Islet of Langerhans (tissue), 1 donor: ENCODE measurements around the gene DICER1.
A peak's percentile ranks its signal among the peaks of the same experiment; 100 is the strongest.

Experiments used
- FAIRE-seq: peaks from one replicate; lab custom pipeline; 2011; peaks lifted over from hg19 to GRCh38; lab: Jason Lieb, UNC

The DICER1 gene

DNA sequence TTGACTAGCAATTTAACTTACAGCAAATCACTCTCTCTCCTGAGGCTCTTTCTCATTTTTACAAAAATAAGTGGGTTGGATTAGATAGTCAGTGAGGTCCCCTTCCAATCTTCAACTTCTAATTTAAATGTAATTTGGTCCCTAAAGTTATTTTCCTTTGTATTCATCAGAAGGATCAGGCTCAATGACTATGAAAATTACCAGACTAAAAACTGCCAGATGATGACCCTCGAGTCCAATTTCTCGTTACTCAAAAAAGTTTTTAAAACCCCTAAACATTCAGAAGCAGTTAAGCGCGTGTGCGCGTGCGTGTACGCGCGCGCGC, 34.7 kb downstream of the DICER1 start:
- FAIRE-seq = no peak

DNA sequence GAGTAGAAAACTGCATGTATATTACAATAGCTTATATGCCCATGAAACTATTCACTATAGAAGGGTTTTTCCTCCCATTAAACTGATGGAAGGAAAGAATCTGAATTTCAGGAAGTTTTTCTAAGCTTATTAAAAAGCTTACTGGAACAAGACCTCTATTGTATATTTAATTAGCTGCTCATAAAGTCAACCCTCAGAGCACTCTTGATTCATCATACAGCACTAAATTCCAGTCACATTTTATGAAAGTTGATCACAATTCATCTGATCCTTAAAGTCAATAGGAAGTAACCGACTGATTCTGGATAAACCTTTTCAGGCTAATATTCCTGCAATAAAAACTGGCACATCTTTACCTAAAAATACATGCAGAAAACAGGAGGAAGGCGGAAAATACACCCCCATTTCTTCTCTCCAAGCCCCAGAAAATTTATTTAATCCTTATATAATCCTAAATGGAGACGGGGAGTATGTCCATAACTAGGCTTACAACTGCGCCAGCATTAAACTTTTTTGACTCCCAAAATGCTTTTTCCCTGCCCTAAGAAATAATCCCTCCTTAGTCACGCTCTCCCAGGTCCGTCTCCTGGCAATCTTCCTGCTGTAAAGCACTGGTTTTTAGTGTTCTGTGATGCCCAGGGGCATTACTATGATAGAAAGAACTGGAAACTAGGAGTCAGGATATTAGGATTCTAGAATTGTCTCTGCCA, 35.3 kb downstream of the DICER1 start:
- no peak for FAIRE-seq

DNA sequence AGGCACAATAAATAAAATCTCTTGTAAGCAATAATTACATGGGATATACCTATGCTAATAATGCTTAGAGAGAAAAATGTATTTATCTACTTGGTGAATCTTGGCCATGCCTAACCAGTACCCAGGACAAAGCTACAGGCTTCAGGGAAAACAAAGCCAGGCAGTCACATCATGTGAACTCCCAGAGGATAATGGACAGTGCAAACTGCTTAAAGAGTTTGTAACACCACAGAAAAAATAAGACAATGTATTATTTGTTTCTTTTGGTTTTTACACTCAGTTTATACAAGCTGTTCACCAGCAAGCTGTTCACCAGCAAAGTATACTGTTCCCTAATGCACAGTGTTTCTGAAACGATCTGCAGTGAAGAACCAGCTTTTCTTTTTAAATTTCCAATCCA, 38.0 kb downstream of the DICER1 start:
- no peak for FAIRE-seq

DNA sequence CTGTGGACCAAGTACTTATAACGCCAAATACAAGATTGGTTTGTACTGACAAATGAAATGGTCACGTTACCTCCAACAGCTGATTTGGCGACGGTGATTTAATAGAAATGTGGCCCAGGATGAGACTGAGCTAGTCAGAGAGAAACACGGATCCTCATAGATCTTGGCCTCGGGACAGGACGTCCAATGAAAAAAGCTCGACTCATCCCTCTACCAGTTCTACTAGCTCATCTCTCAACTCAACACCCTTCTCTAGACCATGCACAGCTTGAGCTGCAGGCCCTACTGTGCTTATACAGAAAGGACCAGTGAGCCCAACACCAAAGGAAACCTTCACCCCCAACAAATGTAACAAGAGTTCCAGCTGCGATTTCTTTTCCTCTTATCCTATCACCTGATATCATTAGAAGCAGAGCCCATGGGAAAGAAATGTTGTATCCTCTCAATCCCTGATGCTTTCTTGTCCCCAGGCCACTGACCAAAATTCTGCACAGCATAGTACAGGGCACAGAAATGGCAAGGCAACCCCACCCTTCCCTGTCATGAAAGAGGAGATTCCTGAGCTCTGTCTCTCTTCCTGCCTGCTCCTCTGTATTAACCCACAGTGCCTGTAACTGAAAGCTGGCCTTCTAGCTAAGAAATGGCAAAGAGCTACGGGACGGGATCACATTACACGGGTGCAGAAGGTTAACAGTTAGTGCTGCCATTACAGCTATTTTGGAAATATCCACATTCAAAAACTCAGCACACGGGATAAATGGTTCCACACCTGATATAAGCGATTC, 39.2 kb downstream of the DICER1 start:
- FAIRE-seq = no peak

DNA sequence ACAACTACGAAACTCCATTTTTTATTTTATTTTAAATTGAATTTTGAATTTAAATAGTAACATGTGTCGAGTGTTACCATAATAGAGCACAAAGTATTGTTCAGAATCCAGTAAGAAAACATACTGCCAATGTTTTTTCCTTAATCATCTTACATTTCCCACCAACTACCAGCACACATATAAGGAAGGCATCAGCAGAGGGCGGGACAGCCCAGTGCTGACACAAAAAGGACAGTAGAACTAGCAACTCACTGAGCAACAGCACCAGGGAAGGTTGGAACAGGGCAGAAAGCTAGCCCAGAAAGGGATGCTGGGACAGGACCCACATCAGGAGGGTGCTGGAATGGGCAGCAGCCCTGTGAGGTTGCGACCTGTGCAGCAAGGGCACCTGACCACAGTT, 43.9 kb downstream of the DICER1 start:
- no peak for FAIRE-seq

DNA sequence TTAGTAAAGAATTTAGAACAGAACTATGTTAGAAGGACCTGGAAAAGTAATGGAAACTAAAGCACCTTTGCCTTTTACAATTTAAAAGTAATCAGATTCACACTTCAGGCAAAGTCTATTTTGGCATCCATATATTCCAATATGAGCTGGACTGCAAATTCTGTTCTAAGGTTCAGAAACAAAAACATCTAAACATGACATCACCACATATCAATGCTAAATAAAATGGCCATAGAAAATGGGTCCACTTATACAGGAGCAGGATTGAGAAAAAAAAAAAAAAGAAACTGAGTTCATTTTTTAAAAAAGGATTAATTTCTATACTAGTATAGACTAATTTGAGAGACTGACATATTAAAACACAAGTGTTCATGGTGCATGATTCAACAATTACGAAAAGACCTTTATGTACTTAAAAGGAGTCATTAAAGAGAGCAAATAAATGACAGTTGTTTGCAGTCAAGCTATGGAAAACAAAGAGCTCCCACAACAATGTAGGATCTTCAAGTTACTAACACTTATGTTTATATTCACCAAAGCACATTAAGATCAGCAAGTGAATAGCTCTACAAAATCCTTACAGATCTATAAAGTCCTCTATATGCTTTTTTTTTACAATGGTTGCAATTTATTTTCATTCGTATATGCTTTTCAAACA, 45.7 kb downstream of the DICER1 start:
- no peak for FAIRE-seq

DNA sequence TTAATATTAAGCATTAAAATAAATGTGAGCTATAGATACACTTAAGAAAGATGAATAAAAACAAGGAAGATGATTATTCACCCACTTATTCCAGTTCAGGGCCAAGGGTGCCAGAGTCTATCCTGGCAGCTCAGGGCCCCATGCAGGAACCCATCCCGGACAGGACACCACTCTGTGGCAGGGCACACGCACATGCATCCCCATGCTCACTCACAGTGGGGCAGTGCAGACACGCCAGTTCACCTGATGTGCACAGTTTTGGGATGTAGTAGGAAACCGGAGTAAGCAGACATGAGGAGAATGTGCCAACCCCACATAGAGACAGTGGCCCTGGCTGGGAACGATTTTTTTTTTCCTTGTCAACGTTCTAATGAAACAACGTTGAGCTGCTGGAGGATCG, 47.2 kb downstream of the DICER1 start:
- FAIRE-seq = no peak

DNA sequence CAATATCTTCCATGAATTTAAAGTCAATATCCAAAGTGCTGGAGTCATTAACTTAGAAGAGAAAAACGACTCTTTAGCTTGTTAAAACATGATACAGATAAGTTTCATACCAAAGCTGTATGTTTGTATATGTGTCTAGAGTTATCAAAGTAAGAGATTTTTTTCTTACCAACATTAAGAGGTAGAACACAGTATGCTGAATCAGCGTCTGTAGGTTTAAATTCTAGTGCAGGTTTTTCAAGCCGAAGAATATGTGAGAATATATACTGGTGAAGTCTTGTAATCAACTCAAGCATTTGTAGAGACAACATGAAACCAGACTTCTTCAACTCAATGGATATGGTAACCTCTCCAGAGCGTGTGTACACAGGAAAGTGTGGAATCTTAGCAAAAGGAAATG, 49.6 kb downstream of the DICER1 start:
- FAIRE-seq = no peak

DNA sequence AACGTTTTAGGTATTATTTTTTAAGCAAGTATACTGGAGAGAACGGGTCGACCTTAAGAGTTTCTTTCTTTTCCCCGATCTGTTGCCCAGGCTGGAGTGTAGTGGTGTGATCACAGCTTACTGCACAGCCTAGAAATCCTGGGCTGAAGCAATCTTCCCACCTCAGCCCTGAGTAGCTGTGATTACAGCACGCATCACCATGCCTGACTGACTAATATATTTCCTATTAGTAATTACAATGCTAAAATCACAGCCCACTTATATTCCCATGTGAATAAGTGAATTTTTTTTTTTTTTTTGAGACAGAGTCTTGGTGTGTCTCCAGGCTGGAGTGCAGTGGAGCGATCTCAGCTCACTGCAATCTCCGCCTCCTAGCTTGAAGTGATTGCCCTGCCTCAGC, 50.4 kb downstream of the DICER1 start:
- no peak for FAIRE-seq

DNA sequence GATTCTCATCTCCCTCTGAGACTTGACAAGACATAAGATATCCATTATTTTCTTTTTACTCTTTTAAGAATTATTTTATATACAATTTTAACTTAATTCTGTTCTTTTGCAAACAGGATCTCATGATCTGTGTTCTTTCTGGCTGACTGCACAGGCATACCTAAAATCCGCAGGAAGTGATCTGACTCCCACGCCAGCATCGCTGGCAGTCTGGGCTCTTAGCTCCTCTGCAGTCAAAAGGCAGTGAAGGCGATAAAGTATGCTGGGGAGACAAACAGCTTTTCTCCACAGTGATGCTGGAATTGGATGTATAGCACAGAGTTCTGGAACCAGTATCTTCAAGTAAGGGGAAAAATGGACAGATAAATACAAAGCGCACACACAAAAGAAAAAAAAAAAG, 52.4 kb downstream of the DICER1 start:
- no peak for FAIRE-seq

DNA sequence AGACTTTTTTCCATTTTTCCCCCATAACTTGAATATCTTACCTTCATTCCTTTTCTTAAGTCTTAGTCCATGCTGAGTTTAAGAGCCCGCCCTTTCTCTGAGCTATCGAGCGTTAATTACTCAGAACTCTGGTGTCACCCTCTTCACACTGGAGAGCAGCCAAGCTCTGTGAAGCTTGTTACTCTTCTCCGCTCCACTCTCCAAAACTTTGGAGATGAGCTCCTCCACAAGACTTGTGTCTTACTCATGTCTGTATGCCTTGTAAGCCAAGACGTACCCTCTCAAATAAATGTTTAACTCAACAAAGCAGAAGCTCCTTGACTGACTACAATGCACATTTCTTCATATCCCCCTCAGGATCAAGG, 54.7 kb downstream of the DICER1 start:
- FAIRE-seq = no peak

DNA sequence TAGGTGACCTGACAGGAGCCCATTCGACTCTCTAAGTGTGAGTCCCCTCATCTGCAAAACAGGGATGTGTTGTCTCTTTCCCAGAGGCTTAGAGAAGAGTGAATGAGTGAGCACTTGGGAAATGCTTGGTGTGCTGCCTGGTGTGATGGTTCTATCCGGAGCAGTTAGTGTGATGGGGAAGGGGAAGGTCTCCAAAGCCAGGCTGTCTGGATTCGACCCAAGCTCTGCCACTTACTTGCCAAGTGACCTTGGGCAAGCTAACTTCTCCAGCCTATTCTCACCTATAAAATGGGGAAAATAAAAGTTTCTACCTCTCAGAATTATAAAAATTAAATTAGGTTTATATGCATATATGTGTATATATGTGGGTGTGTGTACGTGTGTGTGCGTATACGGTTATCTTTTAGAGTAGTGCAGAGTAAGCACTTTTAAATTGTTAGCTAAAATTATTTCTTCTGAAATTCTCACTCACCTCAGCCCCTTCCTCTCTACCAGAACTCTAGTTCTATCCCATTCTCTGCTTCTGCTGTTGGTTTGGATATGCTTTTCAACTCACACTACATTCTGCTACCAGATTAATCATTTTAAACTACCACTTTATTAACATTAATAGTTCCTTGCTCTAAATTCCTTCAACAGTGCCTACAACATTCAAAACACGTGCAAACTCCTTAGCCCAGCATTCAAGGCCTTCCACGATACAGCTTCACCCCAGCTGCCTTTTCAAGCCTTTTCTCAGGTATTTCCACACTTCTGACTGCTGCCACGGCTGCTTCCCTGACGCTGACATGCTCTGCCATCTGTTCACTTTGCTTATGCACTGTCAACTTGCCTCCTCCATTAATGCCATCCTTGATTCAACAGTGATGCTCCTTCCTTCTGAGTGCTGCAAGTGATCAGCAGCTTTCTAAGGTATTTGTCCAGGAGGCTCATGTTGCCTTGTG, 55.3 kb downstream of the DICER1 start:
- no peak for FAIRE-seq

DNA sequence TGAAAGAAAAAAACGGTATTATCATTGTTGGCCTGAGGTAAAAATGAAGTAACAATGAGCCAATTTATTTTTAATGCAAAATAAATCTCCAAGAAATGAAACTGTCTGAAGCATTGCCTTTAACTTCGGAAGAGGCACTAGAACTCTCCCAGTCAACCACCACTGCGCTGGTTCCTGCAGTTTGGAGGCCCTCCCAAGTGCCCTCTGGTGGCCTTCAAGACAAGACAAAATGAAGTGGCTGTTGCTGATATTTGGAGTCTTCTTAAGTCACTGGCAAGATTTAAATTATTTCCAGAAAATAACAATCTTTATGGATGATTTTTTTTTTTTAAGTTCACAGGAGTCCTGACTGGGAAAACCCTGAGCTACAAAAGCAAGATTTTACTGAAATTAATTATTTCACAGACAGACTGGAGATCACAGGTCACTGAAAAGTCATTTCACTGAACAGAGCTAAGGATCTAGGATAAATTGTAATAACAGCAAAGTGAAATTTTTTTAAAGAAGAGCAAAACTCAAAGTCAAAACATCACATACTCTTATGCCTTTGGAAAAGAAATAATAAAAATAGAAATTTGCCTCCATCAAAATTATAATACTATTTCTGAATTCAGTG, 58.2 kb downstream of the DICER1 start:
- FAIRE-seq = peak; percentile 33

DNA sequence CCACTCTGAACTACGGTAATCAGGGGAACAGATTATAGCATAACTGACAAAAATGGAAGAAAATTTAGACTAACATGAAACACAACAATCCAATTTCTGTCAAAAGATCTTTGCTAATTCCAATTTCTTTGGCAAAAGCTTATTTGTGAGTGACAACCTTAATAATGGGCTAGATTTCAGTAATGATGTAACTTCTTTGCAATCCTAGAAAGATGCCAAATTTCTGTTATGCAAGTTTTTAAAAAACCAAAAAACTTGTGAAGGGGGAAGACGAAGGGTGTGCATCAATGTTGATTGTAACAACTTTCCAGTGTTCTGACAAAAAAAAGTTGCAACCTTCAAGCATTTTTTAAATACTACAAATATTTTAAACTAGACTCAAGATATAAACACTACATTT, 59.9 kb downstream of the DICER1 start:
- no peak for FAIRE-seq

DNA sequence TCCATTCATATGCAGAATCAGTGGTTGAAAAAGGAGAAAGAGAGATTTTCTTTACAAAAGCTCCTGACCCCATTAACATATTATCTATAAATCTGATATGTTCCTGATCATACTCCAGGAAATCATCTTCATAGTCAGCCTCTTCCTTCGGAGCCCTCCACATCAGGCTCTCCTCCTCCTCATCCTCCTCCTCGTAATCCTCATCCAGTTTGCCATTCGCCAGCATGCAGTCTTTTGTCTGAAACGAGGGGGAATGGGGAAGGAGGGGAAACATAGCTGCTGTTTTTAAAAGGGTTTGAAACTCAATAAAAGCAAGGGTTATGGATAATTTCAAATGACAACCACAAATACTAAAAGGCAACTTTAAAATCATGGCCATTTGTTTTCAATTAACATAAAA, 60.9 kb downstream of the DICER1 start:
- no peak for FAIRE-seq

DNA sequence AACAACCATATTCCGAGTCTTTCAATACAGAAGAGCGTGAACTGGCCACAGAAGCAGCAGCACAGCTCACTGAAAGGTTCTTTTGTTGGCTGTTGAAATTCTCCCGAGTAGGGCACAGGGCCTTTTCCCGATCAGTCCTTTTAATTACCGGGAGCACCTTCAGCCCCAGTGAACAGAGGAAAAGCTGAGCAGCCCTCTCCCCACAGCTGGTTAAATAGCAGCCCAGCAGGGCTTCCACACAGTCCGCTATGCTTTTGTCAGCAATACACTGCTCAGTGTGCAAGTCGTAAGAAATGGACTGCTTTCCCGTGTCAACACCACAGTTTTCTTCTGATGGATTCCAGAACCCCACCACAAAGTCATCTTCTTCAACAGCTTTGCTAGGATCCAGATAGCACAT, 61.3 kb downstream of the DICER1 start:
- FAIRE-seq = no peak

DNA sequence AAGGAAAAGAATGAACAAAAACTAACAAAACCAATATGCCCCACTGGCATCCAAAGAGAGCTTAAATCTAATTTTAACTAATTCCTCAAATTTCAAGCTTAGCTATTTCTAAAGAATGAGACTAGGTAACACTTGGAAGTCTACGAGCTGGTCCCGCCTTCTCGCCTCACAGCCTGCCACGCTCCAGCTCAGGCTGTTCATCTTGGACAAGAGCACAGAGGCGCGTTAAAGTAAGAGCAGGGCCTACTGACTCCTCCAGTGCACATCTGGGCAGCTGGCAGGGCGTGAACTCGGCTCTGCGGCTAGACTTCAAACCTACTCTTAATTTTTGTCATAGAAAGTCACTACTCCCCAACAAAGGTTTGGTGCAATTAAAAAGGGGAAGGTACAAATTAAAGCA, 64.6 kb downstream of the DICER1 start:
- no peak for FAIRE-seq

DNA sequence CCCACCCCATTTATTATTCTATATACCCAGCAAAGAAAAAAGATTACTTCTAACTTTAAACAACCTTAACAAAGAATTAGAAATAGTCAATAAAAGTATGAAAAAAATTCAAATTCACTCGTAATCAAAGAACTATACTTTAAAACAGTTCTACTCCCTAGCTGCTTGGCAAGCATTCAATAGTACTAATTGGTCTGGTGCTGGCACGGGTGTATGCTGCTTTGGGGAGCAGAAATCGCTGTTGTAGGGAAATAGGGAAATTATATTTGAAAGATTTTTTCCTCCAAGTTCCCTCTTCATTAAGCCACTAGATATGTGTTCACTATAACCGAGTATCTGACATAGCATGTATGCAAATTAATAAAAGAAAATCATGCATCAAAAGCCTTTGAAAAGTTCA, 65.7 kb downstream of the DICER1 start:
- FAIRE-seq = no peak

DNA sequence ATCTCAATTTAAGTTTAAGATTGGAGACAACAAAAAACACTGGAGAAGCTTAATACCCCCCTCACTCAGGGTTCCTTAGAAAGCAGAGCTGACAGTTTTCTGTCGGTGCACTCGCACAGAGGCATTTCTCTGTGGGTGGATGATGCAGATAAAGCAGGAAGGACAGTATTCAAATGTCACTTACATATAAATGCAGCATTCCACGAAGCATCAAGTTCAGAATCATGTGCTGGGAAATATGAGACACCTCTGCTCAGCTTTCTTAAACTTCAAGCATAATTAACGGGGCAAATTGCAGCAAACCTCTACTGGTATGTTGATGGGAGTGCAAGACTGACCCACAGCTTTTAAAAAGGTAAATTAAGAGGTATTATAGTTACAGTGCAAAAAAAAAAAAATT, 68.7 kb downstream of the DICER1 start:
- FAIRE-seq = no peak

DNA sequence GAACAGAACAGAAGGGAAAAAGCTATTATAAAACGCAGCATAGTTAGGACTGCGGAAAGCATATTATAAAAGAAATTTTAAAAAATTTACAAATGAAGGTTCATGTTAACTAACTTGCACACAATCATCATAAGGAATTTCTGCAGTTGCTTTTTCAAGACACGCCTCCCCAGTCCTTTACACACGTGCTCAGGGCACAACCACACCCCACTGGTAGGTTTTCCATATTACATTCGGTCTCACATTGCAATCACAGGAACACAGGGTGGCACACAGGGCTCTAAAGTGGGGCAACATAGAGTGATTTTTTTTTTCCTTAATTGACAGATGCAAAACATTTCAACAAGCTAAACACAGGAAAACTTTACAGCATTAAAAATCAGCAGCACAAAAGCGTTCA, 69.7 kb downstream of the DICER1 start:
- no peak for FAIRE-seq

DNA sequence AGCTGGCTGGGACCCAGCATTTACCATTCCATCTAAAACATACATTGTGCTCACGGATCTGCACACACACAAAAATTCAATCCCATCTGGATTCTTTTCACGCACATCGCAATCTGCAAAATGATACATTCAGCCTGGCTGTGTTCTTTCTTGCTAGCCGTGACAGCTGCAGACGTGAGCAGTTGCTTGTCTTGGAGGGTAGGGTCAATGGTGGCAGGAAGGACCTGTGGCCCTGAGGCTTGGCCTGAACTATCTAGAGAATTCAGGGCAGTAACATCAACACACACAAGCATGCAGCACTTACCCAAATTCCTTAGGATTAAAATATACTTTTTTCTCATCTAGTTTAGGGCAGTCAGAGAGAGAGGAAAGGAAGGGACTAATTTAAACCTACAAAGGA, 72.0 kb downstream of the DICER1 start:
- FAIRE-seq = no peak

DNA sequence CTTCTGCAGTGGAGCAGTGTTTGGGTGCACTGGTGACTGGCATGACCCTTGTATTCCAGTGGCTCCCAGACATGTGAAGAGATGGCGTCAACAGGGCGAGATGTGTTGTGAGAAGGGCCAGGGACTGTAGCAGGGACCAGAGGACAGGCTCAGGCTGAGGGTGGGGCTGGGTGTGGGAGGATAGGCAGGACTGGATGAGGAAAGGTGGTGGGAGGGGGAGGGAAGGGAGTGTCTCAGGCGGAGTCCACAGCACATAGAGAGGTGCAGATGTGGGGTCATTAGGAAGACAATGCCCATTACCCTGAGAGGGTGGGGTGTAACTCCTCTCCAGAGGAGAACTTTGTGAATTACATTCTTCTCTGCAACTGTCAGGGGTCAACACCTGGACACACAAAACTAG, 78.5 kb downstream of the DICER1 start:
- no peak for FAIRE-seq
